HepG2 (cell line): ENCODE results near the gene CDYL2. TPM values are rescaled to one million over a fixed set of nuclear protein-coding genes. Genes with fewer than 3 reads are reported as not detected.

Source experiments
- ATAC-seq: fragments of 200-7000 bp; cut with Tn5 transposase; 3 replicates; pipeline ENCODE4 v1.9.1; 2020; ENCODE audit warnings: mild to moderate bottlenecking, moderate library complexity
- BruUV-seq: library from RNA; stranded (reverse); fragments of 400-500 nt; replicated peaks from 2 replicates; lab custom pipeline; 2021; lab: Mats Ljungman, UMichigan
- CTCF ChIA-PET: fragments of 300-600 bp; formaldehyde crosslinking; extraction: SDS; loops from one replicate; lab custom pipeline; 2021; ENCODE audit warnings: low total read pairs, inconsistent platforms, low intra/inter-chr PET ratio; lab: Yijun Ruan, JAX
- POLR2A ChIA-PET: fragments of 350-600 bp; sonication (Branson Sonifier 250); formaldehyde crosslinking; loops from one replicate; lab custom pipeline; 2020; ENCODE audit warnings: antibody characterized with exemption, inconsistent platforms; lab: Yijun Ruan, JAX
- DNase-seq: peaks from one replicate; pipeline ENCODE4 v3.0.0-alpha.2; 2015; ENCODE audit warnings: low spot score
- FAIRE-seq: peaks from 3 replicates; lab custom pipeline; 2011; peaks lifted over from hg19 to GRCh38; lab: Jason Lieb, UNC
- H2AFZ ChIP-seq: one replicate; pipeline ENCODE4 v1.6.1; 2011; ENCODE audit warnings: low read length, inconsistent platforms
- H3K27ac ChIP-seq: fragments of 300-600 bp; 3 replicates; pipeline ENCODE4 v1.8.0; 2011; ENCODE audit warnings: mixed run types, mild to moderate bottlenecking, mixed read lengths, low read length, inconsistent platforms; ENCODE audit not compliant: insufficient read depth; ENCODE audit errors: extremely low read length
- H3K27me3 ChIP-seq, 2 experiments: fragments of 200-600 bp in 1 of 2; 2 replicates in 1 of 2; 3 replicates in 1 of 2; pipeline versions ENCODE4 v1.6.0 to v1.8.0; 2011; ENCODE audit warnings: low read length in 2 of 2, mild to moderate bottlenecking in 2 of 2, moderate library complexity in 2 of 2, inconsistent platforms in 1 of 2; ENCODE audit not compliant: insufficient read depth in 2 of 2, control insufficient read depth in 1 of 2
- H3K36me3 ChIP-seq, 2 experiments: fragments of 200-600 bp in 1 of 2; replicated peaks in 1 of 2; 2 replicates in 1 of 2; 3 replicates in 1 of 2; pipeline versions ENCODE4 v1.5.1 to v1.8.0; 2011; ENCODE audit warnings: low read length in 2 of 2, inconsistent platforms in 1 of 2; ENCODE audit not compliant: insufficient read depth in 2 of 2, control insufficient read depth in 1 of 2
- H3K4me1 ChIP-seq: 2 replicates; pipeline ENCODE4 v1.5.1; 2012; ENCODE audit warnings: low read length, inconsistent platforms; ENCODE audit not compliant: insufficient read depth
- H3K4me2 ChIP-seq: 2 replicates; pipeline ENCODE4 v1.6.0; 2011; ENCODE audit warnings: low read depth, low read length, inconsistent platforms
- H3K4me3 ChIP-seq, 3 experiments: fragments of 200-600 bp in 1 of 3; sonication (generic), shearing (Covaris generic) in 1 of 3; replicated peaks in 1 of 3; 2 replicates each; pipeline ENCODE4 v1.5.1; 2011 to 2016; ENCODE audit warnings: low read length in 3 of 3, inconsistent platforms in 2 of 3, low read depth in 2 of 3, mild to moderate bottlenecking in 2 of 3, control low read depth in 1 of 3, mixed read lengths in 1 of 3; ENCODE audit not compliant: insufficient read depth in 1 of 3
- H3K79me2 ChIP-seq: one replicate; pipeline ENCODE4 v1.6.1; 2011; ENCODE audit warnings: low read length, inconsistent platforms; ENCODE audit not compliant: insufficient read depth
- H3K9ac ChIP-seq: 2 replicates; pipeline ENCODE4 v1.6.0; 2011; ENCODE audit warnings: mild to moderate bottlenecking, low read depth, low read length, inconsistent platforms; ENCODE audit not compliant: insufficient read depth
- H3K9me3 ChIP-seq: 2 replicates; pipeline ENCODE4 v1.5.1; 2012; ENCODE audit warnings: mild to moderate bottlenecking, low read length
- H4K20me1 ChIP-seq: 2 replicates; pipeline ENCODE4 v1.6.0; 2011; ENCODE audit warnings: inconsistent platforms, mild to moderate bottlenecking, low read length, moderate library complexity; ENCODE audit not compliant: insufficient read depth
- ARID2 ChIP-seq: sonication (generic); formaldehyde crosslinking; IDR thresholded peaks from 2 replicates; pipeline ENCODE4 v1.8.1; 2022; ENCODE audit warnings: mild to moderate bottlenecking, missing genetic modification reagents, borderline replicate concordance
- CREM ChIP-seq, 2 experiments: sonication (generic) in 1 of 2; formaldehyde crosslinking in 1 of 2; IDR thresholded peaks; 2 replicates each; pipeline versions ENCODE4 v1.4.0 to v1.6.1; 2016 to 2020; ENCODE audit warnings: antibody characterized with exemption in 1 of 2, mild to moderate bottlenecking in 1 of 2, missing genetic modification reagents in 1 of 2
- DMAP1 ChIP-seq: IDR thresholded peaks from 2 replicates; pipeline ENCODE4 v1.6.1; 2016
- ETV5 ChIP-seq: IDR thresholded peaks from 2 replicates; pipeline ENCODE4 v1.6.1; 2018; ENCODE audit warnings: missing biosample characterization, missing genetic modification reagents, inconsistent platforms, borderline replicate concordance
- GTF2F1 ChIP-seq: fragments of 150-350 bp; IDR thresholded peaks from 2 replicates; pipeline ENCODE4 v1.6.1; 2014; ENCODE audit warnings: low read length
- KLF15 ChIP-seq: sonication (generic); formaldehyde crosslinking; IDR thresholded peaks from 2 replicates; pipeline ENCODE4 v1.8.1; 2023; ENCODE audit warnings: borderline replicate concordance, mild to moderate bottlenecking, inconsistent platforms, missing genetic modification reagents, mixed read lengths
- NFYB ChIP-seq: sonication (generic); formaldehyde crosslinking; IDR thresholded peaks from 2 replicates; pipeline ENCODE4 v1.4.0; 2020; ENCODE audit warnings: missing genetic modification reagents
- SIX4 ChIP-seq: sonication (generic); formaldehyde crosslinking; IDR thresholded peaks from 2 replicates; pipeline ENCODE4 v1.4.0; 2020; ENCODE audit warnings: missing genetic modification reagents
- ZFP36L2 ChIP-seq: sonication (generic); formaldehyde crosslinking; IDR thresholded peaks from 2 replicates; pipeline ENCODE4 v1.4.0; 2020; ENCODE audit warnings: missing genetic modification reagents
- WGBS: methylation state at CpG from one replicate; pipeline ENCODE4 v1.1.6; 2017; ENCODE audit warnings: low lambda C conversion rate; 5-methylcytosine and 5-hydroxymethylcytosine counted together
- in situ Hi-C: cut with HindIII; loops from 2 replicates; pipeline ENCODE4 v1.10.0; 2017; ENCODE audit warnings: low pct_unique_long_range_greater_than_20kb; ENCODE audit not compliant: extremely low pct_ligation_motif_present
- intact Hi-C: fragments of 100-400 bp; cut with micrococcal nuclease; formaldehyde crosslinking; loops from one replicate; pipeline ENCODE4 v1.10.0; 2022; ENCODE audit not compliant: unreplicated experiment
- polyA plus RNA-seq, 8 experiments: library from polyadenylated mRNA; depleted of rRNA in 3 of 8; stranded (reverse) in 7 of 8; unstranded in 1 of 8; fragments of >200 nt; fragmentation: Illumina TruSeq in 4 of 8; extraction: Trizol in 4 of 8; gene quantifications; 2 replicates each; pipeline versions ENCODE4 v1.2.1 to v1.2.3, GENCODE V29; 2011 to 2016; ENCODE audit warnings: low read depth in 4 of 8, missing spikeins in 1 of 8, mixed read lengths in 1 of 8; ENCODE audit not compliant: insufficient read depth in 1 of 8
- total RNA-seq, 5 experiments: library from RNA; depleted of rRNA; stranded (reverse); fragments of >200 nt; fragmentation: Illumina TruSeq; extraction: Trizol; gene quantifications; 2 replicates each; pipeline ENCODE4 v1.2.3, GENCODE V29; 2016; ENCODE audit warnings: low read depth in 1 of 5
- TF ChIP-seq, protein P1 (sequence below): sonication (generic); formaldehyde crosslinking; IDR thresholded peaks from 2 replicates; pipeline ENCODE4 v1.4.0; 2020; ENCODE audit warnings: mild to moderate bottlenecking, missing genetic modification reagents
- TF ChIP-seq, protein P2 (sequence below): IDR thresholded peaks from 2 replicates; pipeline ENCODE4 v1.6.1; 2016; ENCODE audit warnings: mild to moderate bottlenecking

The CDYL2 gene
- total and polyA plus RNA-seq, 2 of the 13 experiments (the other 11 are each of a cell fraction or from before 2014, with no cell fraction given), result 0.07 to 0.35 TPM

DNA sequence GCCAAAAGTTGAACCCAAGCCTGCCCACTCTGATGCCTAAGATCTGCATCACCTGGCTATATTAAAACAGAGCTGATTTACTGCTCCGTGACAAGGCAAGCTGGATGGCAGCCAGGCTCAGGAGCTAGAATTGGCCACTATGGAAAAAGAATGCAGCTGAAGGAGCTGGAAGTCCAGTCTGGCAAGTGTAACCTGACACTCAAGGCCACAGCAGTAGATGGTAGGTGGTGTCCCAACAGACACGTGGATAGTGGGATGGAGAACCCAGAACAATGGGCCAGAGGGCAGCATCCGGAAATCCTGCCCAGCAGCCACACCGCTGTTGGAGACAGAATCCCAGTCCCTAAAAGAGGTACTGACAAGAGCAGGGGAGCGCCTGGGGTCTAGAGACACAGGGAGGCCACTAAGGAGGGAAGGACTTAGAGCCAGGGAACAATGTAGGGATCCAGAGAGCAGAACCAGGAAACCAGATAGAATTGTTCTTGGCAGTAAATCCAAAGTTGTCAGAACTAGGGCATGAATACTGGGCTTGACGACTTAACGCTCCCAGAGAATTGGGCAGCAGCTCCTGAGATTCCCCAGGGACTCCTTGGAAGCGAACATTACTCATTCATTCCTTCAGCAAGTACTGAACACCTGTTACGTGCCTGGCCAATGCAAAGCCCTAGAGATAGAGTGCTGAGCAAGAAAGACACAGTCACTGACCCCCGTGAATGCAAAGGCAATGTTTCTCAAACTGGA is 85.7 kb downstream of the CDYL2 start:
- Histone ChIP-seq H3K4me2 (no peak overlapping the region), H3K27ac (no peak overlapping the region), H3K79me2 (no peaks in the 10 kb centered on the region), H2AFZ (no peak overlapping the region), H4K20me1 (no peaks in the 10 kb centered on the region), H3K9me3 (no peaks in the 10 kb centered on the region; the same call in 1 of the 2 replicates), H3K27me3 (no peaks in the 10 kb centered on the region), H3K4me3 (no peak overlapping the region), H3K9ac (no peak overlapping the region), H3K36me3 (no peaks in the 10 kb centered on the region), H3K4me1 (no peaks in the 10 kb centered on the region)
- intact Hi-C loops, result no loop called here
- ATAC-seq (no peak), DNase-seq (no peak), FAIRE-seq (no peak)
- 47% methylated on average over 10 of the region's 10 CpGs for WGBS
- TF ChIP-seq GTF2F1, result no peak
- TF ChIP-seq ETV5 (CRISPR knock-in tag), result no peak
- peak; percentile 56; the same call in 1 of the 2 replicates for TF ChIP-seq SIX4
- TF ChIP-seq DMAP1, result no peak
- ChIA-PET CTCF (no interaction called here), POLR2A (no interaction called here)
- no TSS peak for BruUV-seq
- in situ Hi-C loops, result no loop called here

DNA sequence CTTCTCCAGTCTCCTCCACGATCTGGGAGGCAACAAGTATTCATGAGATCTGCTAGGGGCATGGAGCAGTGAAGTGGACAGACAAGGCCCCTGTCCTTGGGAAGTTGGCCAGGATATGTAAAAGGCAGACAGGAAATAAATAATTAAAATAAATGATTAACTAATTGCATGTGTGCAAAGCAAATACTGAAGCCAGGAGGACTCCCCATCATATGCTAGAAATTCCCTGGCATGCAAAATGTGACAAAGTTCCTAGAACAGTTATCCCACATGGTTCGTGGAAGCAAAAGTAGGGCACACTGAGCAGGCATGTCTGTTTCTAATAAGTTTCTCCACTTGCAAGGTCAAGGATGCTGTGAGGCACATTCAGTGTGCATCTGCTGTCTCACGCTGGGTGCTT is 86.8 kb downstream of the CDYL2 start:
- H3K27ac ChIP-seq, result no peak overlapping the region
- TF ChIP-seq NFYB (no peak), ARID2 (CRISPR knock-in tag) (no peak), CREM (IDR thresholded peaks at IDR 0.05) (no peak), CREM (CRISPR knock-in tag; IDR thresholded peaks at IDR 0.05) (no peak), KLF15 (CRISPR knock-in tag) (no peak), ZFP36L2 (CRISPR knock-in tag) (no peak)
- TF ChIP-seq, protein P1, sequence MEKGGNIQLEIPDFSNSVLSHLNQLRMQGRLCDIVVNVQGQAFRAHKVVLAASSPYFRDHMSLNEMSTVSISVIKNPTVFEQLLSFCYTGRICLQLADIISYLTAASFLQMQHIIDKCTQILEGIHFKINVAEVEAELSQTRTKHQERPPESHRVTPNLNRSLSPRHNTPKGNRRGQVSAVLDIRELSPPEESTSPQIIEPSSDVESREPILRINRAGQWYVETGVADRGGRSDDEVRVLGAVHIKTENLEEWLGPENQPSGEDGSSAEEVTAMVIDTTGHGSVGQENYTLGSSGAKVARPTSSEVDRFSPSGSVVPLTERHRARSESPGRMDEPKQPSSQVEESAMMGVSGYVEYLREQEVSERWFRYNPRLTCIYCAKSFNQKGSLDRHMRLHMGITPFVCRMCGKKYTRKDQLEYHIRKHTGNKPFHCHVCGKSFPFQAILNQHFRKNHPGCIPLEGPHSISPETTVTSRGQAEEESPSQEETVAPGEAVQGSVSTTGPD (CRISPR knock-in tag), result no peak
- TF ChIP-seq, protein P2, sequence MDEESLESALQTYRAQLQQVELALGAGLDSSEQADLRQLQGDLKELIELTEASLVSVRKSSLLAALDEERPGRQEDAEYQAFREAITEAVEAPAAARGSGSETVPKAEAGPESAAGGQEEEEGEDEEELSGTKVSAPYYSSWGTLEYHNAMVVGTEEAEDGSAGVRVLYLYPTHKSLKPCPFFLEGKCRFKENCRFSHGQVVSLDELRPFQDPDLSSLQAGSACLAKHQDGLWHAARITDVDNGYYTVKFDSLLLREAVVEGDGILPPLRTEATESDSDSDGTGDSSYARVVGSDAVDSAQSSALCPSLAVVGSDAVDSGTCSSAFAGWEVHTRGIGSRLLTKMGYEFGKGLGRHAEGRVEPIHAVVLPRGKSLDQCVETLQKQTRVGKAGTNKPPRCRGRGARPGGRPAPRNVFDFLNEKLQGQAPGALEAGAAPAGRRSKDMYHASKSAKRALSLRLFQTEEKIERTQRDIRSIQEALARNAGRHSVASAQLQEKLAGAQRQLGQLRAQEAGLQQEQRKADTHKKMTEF (CRISPR knock-in tag), result no peak
- ATAC-seq, result no peak
- H3K4me2 ChIP-seq, result no peak overlapping the region
- H3K4me3 ChIP-seq, result no peak overlapping the region
- 21% methylated on average over 3 of the region's 3 CpGs for WGBS
- H3K36me3 ChIP-seq, result no peaks in the 10 kb centered on the region
- POLR2A ChIA-PET, result no interaction called here
- H2AFZ ChIP-seq, result no peak overlapping the region
- no peaks in the 10 kb centered on the region for H3K4me1 ChIP-seq
- no peaks in the 10 kb centered on the region for H3K79me2 ChIP-seq
- no peaks in the 10 kb centered on the region for H4K20me1 ChIP-seq
- in situ Hi-C loops, result no loop called here
- DNase-seq, result no peak
- H3K9ac ChIP-seq, result no peak overlapping the region
- no peak for FAIRE-seq
- intact Hi-C loops, result no loop called here
- no peaks in the 10 kb centered on the region for H3K27me3 ChIP-seq
- no TSS peak for BruUV-seq
- H3K9me3 ChIP-seq, result no peaks in the 10 kb centered on the region; the same call in 1 of the 2 replicates
- CTCF ChIA-PET, result no interaction called here
